HuH-7.5 (cell line): ENCODE measurements around the gene NUAK1.

Source experiments
- DNase-seq: peaks from one replicate; pipeline ENCODE4 v3.0.0; 2011; ENCODE audit warnings: low spot score

NUAK1 gene

DNA sequence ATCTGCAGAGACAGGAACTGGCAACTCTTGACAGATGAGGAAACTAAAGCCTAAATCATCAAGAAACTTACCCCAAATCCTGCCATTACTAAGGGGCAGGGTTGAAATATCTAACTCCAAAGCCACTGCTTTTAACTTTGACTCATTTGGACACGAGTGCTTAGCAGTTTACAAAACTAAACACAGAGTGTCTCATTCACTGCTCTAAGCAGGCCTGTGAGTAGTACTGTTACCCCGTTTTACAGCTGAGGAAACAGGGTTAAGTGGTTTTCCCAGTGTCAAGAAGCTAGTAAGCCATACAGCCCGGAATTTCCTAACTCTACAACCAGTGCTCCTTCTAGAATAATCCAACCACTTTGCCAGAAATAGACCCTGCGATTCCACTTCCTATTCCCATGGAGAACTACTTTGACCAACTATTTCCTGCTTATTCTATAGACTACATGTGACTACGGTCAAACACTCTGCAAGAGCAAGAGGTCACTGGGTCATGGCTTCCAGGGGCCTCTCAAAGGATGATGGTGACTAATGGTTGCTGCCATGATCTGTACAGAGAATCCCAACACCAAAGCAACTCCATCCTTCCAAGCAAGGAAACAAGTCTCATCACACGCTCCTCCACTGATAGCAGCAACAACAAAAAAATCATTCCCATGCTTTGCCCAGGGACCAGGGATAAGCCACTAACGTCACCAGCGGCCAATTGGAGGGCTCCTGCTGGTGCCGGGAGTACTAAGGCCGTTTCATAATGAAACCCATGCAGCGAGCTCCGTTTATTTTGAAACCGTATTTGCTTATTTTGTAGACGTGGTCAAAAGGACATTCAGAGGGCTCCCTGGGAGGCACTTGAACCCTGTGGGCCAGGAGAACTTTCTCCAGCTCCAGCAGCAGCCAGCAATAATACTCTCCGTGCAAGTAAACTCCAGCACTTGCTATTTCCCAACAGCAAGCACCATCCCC is 56.3 kb downstream of the NUAK1 start:
- DNase-seq: no peak

DNA sequence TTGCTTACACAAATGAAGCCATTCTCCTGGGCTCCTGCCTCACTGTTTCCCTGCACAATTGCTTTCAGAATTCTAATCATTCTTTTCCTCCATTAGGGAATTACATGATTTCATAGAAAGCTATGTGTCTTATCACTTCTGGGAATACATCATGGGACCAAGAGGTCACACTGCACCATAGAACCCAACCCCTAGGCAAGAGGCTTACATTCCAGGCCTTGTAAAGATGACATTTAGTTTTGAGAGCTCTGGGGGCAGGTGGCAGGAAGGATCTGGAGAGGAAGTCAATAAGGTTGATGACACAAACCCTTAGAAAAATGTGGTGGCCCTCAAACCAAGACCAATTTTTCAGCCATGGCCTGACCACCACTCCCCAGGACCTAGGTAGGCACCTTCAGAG is 57.1 kb downstream of the NUAK1 start:
- no peak for DNase-seq

DNA sequence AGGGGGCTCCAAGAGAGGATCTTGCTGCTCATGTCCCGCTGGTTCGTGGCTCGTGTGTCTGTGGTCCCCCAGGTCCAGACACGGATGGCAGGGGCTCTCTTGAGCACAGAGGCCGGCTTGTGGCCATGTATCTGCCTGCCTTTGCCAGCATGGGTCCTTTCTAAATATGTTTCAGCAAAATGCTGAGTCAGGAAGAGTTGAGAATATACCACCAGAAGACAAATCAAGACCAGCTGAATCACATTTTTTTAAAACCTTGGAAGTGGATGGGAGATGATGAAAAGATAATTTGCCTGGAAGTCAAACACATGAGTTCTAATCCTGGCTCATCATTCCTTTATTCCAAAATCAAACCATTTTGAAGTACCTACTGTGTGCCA is 58.0 kb downstream of the NUAK1 start:
- no peak for DNase-seq

DNA sequence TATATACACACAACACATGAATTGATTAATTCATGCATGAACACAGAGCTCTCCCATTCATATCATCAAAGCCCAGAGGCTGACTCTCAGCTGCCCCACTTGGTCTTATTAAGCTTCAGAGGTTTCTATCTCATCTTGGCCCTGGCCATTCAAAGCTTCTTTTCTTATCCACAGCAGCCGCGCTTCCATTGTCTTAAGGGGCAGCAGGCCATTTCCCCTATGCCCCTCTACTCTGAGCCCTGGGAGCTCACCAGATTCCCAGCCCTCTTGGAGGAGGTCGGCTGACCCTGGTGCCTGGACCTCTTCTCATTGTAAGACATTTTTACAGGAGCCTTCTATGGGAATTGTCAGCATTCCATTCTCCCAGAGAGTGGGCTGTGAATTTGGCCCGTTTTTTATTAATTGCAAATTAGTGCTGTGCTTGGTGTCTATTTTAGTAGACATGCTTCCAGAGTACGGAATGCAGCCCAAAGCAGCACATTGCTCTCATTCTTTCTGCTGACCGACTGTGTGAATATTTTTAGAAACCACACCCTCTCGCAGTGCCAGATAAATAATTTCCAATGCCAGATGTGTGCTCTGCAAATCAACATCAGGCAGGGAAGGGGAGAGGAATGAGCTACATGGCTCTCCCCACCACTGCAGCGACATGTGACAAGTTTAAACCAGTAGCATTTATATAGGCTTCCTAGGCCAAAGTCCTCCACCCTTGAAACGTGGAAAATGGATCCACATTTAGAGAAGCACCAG is 58.5 kb downstream of the NUAK1 start:
- DNase-seq: no peak

DNA sequence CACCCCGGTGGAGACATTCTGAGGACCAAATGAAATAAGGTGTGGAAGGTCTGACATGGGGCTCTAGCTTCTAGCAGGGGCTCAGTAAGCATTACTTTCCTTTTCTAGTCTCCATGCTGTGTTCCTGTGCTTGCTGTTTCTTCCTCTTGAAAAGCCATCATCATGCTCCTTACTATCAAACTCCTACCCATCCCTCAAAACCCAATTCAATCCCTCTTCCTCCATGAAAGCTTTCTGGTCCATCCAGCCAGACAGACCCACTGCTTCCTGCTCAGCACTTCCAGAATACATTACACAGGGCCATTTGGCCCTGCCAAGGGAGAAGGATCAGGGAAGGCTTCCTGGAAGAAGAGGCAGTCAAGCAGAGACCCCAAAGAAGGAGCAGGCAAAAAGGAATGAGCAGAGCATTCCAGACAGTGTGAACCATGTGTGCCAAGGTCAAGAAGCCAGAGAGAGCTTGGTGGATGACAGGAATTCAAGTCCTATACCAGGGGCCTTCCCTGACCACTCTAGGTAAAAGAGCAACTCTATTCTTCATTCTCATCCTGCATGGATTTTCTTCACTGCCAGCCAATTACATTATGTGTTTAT is 59.5 kb downstream of the NUAK1 start:
- DNase-seq: no peak

DNA sequence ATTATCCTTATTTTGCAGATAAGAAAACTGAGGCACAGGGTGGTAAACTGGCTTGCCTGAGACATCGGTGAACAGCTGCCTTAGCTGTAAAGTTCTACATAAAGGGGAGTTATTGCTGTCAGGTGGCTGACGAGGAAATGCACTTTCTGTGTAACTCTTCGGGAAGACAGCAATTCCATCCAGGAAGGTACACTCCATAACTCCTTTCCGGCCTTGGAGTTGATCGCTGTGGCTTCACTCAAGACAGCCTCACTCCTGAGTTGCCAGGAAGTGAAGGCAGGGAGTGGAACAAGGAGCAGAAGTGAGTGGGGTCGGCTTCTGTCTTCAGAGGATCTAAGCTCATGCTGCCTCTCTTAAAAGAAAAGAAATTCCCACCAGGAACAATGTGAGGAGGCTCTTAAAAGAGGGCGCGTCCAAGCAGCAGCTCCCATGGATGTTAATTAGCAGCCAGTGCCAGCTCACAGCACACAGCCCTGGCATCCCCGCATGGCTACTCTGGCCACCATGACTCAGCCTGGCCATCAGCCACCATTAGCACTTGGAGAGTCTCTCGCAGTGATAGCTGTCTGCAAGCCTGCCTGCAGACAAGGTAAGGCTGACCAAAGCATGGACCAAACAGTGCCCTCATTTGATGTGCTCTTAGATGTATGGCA is 60.3 kb downstream of the NUAK1 start:
- no peak for DNase-seq

DNA sequence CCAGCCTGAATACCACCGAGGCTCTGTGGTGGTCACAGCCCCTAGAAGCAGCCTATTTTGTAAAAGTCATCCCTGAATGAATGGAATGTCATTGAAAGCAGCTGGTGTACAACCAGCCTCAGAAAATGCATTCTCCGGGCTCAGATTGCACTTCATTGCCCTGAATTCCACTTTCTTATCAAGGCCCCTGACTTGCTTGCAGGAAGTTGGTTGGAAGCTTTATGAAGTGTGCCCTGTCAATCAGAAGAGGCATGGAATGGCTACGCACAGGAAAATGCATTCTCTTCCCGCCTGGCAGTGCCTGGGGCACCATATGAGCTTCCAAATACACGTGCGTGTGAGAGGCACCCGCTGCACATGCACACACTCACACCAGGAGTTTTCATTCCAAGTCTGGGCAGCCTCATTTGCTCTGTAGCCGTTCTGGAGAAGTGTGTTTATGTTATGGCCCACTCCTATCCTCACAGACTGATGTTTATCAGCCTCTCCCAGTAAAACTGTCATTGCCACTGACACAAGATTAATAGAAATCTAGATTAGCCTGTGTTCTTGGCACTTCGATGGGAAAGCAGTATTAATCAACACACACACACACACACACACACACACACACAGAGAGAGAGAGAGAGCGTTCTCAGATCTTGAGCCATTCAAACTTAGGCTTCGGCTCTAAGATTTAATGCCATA is 63.9 kb downstream of the NUAK1 start:
- no peak for DNase-seq

DNA sequence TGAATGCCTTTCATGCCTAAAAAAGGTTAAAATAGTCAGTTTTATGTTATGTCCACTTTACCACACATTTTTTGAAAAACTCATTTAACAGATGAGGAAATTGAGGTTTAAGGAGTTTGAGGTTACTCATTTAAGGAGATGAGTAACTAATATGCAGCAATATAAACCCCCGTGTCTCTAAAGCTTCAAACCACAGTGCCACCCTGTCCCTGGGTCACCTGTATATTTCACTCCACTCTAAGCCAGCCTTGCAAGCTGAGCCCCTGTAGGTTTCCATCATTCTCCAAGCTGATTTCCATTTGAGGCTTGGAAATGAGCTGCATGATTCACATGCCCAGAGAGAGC is 64.4 kb downstream of the NUAK1 start:
- DNase-seq: no peak

DNA sequence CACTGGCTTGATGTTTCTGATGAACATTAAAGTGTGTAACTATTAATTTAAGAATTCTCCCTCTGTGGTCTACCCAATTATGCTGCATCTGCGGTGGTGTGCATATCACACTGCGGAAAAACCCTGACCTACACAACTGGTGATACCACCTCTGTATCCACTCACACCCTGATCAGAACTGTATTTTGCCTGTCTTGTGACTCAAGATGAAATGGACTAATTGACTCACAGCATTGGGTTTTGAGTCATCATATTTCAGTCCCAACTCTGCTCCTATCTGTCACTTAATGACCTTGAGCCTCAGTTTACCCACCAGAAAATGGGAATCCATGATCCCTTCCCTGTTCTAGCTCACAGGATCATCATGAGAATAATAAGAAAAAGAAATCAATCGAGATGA is 65.6 kb downstream of the NUAK1 start:
- DNase-seq: no peak

DNA sequence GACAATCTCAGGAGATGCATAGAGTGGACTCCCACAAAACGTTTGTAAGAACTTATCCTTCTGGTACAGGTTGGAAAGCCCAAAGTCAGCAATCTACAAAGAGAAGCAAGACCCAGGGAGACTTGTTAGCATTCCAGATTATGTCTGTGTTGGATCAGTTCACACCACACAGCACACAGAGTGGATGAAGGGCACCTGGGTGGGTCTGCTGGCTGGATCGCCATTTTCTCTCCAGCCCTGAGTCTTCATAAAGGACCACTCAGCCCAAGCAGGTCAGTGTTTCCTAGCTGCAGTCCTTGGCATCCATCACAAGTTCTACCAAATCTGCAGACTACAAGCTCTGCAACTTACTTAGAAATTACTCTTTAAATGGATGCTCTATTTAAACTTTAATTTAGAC is 66.0 kb downstream of the NUAK1 start:
- DNase-seq: no peak

DNA sequence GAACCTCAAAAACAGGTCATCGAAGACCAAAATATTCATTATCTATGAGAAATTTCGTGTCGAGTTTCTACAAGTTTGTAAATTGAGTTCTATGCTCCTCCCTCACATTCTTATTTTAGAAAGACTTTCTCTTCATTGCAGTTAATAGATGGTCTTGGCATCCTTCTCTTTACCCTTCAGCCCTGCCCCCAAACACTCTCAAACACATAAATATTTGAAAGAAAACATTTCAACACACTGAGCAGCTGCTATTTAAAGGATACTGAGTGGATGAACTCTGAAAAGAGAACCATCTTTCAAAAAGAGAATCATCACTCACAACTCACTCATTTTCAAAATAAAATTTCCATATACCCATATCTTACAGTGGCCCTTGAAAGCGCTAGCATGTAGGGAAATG is 67.1 kb downstream of the NUAK1 start:
- no peak for DNase-seq

DNA sequence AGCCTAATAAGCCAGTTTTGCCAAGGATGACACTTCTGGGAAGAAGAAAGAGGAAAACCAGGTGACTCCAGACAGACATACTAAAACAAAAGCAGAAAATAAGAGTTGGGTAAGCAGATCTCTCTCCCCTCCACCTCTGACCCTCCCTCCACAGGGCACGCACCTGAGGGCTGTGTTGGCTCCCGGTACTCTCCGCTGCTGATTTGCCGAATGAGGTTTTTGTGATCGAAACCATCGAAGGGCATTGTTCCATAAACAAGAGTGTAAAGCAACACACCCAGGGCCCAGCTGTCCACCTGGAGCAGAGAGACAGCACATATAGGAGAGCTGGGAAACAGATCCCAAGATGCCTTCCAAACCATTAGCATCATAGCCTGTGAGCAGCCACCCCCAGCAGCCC is 68.1 kb downstream of the NUAK1 start:
- no peak for DNase-seq

DNA sequence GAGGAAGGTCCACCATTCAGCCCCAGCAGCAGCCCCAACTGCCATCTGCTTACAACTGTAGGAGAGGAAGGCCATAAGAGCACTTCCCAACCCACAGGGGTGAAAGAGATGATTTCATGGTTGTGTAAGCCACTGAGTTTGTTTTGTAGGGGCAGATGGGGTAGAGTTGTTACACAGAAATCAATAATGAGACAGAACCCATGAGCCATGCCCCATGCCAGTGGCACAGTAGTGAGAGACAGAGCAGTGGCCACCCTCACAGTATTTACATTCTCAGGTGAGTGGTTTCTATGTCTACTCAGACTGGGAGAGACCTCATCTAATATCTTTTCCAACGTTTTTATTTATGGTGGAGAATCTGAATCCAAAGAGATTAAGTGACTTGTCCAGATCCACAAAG is 68.6 kb downstream of the NUAK1 start:
- DNase-seq: no peak

DNA sequence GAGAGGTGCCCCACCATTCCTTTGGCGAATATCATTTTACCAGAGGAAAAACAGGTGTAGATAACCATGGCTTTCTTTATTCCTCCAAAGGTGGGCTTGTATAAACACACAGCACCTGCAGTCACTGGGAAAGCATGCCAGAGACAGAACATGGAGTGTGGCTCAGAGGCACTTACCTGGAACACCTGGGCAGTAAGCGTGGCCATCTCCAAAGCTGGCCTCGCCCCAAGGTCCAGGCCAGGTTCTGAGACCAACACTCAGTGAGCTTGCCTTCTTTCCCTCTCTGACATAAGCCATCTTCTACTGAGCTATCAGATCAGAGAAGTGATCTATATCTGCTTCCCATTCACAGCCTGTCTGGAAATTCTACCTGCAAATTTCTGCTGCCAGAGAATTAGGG is 70.5 kb downstream of the NUAK1 start:
- no peak for DNase-seq

DNA sequence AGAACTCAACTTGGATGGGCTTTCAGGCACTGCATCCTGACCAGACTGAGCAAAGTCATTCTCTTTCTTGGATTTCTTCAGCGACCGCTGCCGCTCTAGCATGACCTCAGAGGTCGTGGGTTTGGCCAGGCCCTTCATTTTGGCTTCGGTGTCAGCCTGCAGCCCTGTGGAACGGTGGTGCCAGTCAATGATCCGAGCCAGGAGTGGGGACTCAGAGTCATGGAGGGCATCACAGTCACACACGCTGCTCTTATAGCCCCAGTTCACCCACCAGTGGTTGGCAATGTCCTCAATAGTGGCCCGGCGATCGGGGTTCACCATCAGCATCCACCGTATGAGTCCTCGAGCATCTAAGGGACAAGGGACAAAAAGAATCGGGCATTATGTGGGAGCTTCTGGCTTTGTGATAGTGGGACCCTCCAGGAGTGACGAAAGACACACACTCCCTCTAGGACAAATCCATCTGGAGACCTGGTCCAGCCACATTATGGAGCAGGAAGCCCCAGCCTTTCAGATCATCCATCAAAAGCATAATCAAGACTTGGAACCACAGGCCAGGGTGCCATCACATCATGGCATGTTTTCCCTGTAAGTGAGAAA is 71.0 kb downstream of the NUAK1 start:
- no peak for DNase-seq

DNA sequence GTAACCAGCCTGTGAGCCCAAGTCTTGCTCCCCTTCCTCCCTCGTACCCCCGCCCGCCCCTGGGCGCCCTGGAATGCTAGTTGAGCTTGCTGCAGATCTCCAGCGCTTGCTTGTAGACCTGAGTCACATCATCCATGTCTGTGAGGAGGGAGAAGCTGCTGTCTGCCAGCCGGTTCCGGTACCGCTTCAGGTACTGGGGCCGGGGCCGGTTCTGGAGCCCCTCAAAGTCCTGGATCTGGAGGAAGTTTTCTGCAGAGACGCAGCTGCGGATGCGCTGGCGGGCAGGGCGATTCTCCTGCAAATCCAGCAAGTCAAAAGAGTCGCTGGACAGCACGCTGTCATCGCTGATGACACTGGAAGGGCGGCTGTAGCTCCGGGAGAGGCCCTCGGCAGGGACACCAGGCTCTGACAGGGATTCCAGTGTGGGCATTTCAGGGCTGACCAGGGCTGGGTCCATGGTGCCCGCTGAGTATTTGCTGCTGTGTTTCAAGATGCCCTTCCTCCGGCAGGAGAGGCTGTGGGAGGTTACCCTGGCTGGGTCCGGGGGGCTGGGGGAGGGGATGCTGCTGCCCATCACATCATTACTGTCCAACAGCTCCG is 71.9 kb downstream of the NUAK1 start:
- DNase-seq: no peak

DNA sequence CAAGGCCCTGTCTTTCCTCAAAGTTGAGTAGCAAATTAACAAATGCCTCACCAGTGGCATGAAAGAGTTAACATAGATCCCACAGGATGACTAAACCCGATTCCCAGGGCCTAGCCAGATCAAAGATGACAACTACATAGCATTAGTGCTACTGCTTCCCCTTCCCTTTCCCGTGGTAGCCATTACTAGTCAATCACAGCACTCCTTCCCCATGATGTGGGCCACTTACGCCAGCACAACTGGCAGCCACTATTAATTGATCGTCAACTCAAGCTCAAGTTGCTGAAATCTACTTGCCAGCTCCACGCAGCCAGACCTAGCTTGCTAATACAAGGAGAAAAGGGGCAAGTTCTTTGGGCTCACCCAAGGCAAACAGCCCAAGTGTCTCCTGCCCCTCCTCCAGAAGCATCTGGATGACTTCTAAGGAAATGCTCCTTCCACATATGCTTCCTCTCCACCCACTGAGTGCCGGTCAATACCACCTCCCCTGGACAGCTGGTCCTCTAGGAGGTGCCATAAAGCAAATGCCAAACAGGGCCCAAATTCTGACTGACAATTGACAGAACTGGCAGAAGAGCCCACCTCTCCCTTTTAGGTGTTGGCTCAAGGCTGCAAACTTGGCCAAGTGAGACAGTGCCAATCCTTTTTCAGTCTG is 72.6 kb downstream of the NUAK1 start:
- no peak for DNase-seq

DNA sequence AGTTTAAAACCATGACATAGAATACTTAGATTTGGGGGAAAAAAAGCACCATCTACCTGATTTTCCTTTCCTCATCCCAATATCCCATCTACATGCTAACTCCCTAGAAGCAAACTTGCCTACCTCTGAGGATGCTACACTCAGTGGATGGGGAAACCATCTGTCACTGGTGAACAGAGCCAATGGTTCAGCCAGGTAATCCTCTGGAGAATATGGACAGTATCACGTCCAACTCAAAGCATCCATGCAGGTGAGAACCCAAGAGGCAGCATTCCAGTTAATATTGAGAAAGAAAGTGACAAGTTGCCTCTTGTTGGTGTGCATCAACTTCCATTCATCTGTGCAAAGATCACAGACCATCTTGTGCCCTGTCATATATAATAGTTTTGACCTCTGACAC is 73.2 kb downstream of the NUAK1 start:
- no peak for DNase-seq

DNA sequence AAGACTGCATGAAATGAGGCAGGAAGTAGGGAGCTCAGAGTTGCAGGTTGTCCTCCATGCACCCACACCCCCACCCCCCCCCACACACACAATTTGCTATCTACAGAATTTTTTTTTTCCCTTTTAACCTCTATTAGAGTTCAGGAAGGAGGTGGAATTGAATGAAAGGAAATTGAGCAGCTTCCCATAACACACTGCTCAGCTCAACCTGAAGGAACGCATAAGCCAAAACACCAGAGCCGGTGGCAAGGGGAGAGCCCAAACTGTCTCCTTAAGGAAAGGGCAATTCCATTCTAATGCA is 74.1 kb downstream of the NUAK1 start:
- DNase-seq: no peak

DNA sequence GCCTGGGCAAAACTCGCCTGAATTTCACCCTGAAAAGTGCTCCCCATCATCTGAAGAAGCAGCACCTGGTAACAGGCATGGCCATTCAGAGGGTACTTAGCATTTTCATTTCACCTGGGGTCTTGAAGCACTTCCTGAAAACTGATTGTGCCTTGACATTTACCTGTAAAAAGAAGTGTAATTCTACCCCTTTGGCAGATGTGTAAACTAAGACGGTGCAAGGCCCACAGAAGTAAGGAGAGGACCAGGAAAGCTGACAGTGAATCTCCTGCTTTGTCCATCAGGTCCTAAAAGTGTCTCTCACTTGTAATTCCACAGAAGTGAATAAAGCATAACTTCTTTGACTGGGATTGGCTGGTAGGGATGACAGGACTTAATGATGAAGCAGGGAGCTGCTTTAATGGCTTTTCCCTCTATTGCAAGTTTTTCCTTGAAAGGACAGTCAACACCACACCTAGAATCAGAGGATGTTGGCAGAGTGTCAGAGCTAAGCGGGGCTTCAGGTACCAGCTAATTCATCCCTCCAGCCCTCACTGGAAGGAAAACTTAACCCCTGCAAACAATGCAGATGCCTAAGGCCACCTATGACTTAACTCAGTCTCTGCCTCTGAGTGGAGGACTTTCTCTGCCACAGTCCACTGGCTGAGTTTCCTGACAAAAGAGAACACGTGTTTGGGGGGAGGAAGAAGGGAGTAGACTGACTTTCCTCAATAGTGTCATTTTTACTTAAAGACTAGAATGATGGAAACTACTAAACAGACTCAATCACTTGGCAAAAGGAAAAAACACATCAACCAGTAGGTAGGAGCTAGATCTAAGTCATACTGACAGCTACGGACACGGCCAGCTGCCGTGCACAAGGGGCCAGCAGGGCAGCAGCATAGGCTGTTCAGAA is 74.7 kb downstream of the NUAK1 start:
- DNase-seq: no peak
